SJSA1 (cell line): Measurements from ENCODE around the gene SLC1A2. TPM values are rescaled to one million over a fixed set of nuclear protein-coding genes. Genes with fewer than 3 reads are reported as not detected.
A peak's percentile ranks its signal among the peaks of the same experiment; 100 is the strongest.

Experiments
- DNase-seq, 2 experiments: peaks; one replicate each; pipeline ENCODE4 v3.0.0-alpha.2; 2015 to 2020; ENCODE audit warnings: low spot score in 2 of 2, low read depth in 1 of 2
- H3K27ac ChIP-seq: fragments of 250-450 bp; sonication (Bioruptor Pico); 2 replicates; pipeline ENCODE4 v1.5.1; 2020; ENCODE audit warnings: mild to moderate bottlenecking, moderate library complexity
- H3K27me3 ChIP-seq: fragments of 250-450 bp; sonication (Bioruptor Pico); replicated peaks from 2 replicates; pipeline ENCODE4 v1.5.1; 2020; ENCODE audit warnings: mild to moderate bottlenecking, moderate library complexity
- H3K36me3 ChIP-seq: fragments of 250-450 bp; sonication (Bioruptor Pico); 2 replicates; pipeline ENCODE4 v1.5.1; 2020; ENCODE audit warnings: mild to moderate bottlenecking
- H3K4me1 ChIP-seq: fragments of 250-450 bp; sonication (Bioruptor Pico); replicated peaks from 2 replicates; pipeline ENCODE4 v1.6.1; 2021; ENCODE audit warnings: mild to moderate bottlenecking
- H3K4me3 ChIP-seq: fragments of 250-450 bp; sonication (Bioruptor Pico); 2 replicates; pipeline ENCODE4 v1.5.1; 2020; ENCODE audit warnings: mild to moderate bottlenecking
- H3K9me3 ChIP-seq: fragments of 250-450 bp; sonication (Bioruptor Pico); replicated peaks from 2 replicates; pipeline ENCODE4 v1.5.1; 2020; ENCODE audit warnings: mild to moderate bottlenecking
- total RNA-seq: library from RNA; depleted of rRNA; stranded (reverse); fragments of >200 nt; shearing (Covaris generic); gene quantifications from 2 replicates; pipeline ENCODE4 v1.2.3, GENCODE V29; 2014

Gene SLC1A2
- total RNA-seq, 1 experiment from 2014 or later = not detected

DNA sequence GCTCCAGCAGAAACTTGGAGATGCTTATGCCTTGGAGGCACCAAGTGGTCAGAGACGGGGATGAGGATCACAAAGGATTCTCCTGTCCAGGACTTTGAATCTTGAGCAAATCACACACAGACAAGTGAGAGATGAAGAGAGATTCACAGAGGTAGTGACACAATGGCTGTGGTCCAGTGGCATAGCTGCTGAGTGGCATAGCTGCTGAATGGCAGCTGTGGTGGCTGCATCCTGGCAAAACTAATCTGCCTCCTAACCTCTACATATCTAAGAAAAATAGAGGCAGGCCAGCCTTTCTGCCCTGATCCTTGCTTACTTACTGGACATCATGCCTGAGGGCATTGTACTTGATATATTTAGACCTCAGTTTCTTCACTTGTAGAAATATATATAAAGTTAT is 177.8 kb downstream of the SLC1A2 start:
- peaks cover 25% of the 10 kb centered on the region for H3K4me1 ChIP-seq
- H3K27ac ChIP-seq = no peak overlapping the region
- no peaks in the 10 kb centered on the region for H3K27me3 ChIP-seq
- no peak for DNase-seq
- no peak overlapping the region for H3K4me3 ChIP-seq
- H3K36me3 ChIP-seq = no peaks in the 10 kb centered on the region
- H3K9me3 ChIP-seq = no peaks in the 10 kb centered on the region

DNA sequence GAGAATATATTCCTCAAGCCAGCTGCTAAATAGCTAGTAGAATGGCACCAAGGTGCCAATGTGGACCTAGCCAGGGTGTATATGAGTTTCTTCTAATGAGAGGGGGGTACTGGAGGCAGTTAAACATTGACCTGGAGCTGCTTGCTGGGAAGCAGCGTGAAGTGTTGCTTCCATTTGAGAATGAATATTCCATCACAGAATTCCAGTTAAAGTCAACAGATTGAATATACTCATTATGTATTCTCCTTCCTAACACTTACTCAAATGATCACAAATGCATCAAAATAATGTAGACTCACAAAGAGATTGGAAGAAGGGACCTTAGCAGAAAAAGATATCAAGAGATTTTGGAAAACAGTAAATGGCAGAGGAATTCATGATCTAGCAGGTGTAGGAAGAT is 178.3 kb downstream of the SLC1A2 start:
- H3K27ac ChIP-seq = no peak overlapping the region
- no peak overlapping the region for H3K4me3 ChIP-seq
- H3K4me1 ChIP-seq = peaks cover 30% of the 10 kb centered on the region
- no peaks in the 10 kb centered on the region for H3K27me3 ChIP-seq
- H3K36me3 ChIP-seq = no peaks in the 10 kb centered on the region
- no peak for DNase-seq
- no peaks in the 10 kb centered on the region for H3K9me3 ChIP-seq

GRCh38 chr11:35239471-35240075 is 179.8 kb downstream of the SLC1A2 start:
- Histone ChIP-seq H3K4me1 (peaks cover 35% of the 10 kb centered on the region), H3K36me3 (no peaks in the 10 kb centered on the region), H3K9me3 (no peaks in the 10 kb centered on the region), H3K27me3 (no peaks in the 10 kb centered on the region), H3K27ac (no peak overlapping the region), H3K4me3 (no peak overlapping the region)
- no peak for DNase-seq

DNA sequence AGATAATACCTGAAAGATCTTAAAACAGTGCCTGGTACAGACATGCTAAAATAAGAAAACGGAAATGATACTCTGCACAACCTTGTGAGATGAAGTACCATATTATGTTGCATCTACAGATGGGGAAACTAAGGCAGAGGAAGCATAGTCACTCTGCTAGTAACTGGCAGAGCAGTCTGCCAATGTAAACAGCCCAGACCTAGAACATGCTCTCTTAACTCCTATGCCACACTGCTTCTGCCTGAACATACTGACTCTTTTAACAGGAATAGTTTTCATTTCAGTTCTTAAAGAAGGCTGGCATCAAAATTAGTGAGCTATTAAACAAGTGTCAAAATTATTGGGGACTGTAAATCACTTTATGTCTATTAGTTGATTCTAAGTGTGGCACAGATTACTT is 180.5 kb downstream of the SLC1A2 start:
- Histone ChIP-seq H3K4me1 (peaks cover 35% of the 10 kb centered on the region), H3K27me3 (no peaks in the 10 kb centered on the region), H3K27ac (no peak overlapping the region), H3K4me3 (no peak overlapping the region), H3K9me3 (no peaks in the 10 kb centered on the region), H3K36me3 (no peaks in the 10 kb centered on the region)
- DNase-seq = no peak

DNA sequence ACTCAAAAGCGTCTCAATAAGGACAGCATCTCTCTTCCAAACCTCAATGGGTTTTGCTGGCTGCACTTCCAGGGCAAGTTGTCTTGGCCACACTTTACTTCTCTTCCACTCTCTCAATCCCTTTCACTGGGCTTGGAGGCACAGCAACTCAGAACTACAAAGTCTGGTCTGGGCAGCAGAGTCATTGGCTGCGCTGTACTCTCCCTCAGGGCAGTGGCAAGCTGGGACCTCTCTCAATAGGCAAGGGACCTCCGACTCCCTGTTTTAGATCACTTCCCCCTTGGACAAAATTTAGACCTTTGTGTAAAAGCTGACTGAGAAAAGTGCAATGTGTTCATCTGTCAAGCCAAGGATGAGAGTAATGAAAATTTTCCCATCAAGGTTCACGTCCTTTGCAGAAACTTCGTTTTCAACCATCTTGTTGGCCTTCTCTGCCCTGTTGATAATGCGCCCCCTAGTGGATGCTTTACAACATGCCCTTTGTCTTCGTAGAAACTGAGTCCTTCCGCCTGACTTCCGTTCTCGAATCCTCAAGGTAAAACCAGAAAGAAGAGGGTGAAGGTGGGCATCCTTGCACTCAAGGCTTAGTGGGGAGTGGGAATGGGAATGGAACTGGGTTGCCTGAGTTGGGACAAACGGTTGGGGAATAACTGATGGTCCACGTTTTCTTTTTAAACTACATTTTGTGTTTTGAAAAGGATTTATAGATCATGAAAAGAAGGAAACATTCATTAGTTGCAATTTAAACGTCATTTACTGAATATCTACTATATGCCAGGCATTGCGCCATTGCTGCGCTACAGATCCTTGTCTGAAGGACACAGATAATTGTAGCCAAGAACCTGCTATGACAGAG is 181.3 kb downstream of the SLC1A2 start:
- Histone ChIP-seq H3K4me1 (peaks cover 35% of the 10 kb centered on the region), H3K9me3 (no peaks in the 10 kb centered on the region), H3K27me3 (no peaks in the 10 kb centered on the region), H3K4me3 (no peak overlapping the region), H3K36me3 (no peaks in the 10 kb centered on the region), H3K27ac (no peak overlapping the region)
- peak in 1 of 2 experiments; percentile 30 for DNase-seq

GRCh38 chr11:35237351-35237750 is 182.0 kb downstream of the SLC1A2 start:
- Histone ChIP-seq H3K27ac (no peak overlapping the region), H3K27me3 (no peaks in the 10 kb centered on the region), H3K4me3 (no peak overlapping the region), H3K4me1 (peaks cover 35% of the 10 kb centered on the region), H3K36me3 (peaks cover 3% of the 10 kb centered on the region; the same call in 1 of the 2 replicates), H3K9me3 (no peaks in the 10 kb centered on the region)
- no peak for DNase-seq

DNA sequence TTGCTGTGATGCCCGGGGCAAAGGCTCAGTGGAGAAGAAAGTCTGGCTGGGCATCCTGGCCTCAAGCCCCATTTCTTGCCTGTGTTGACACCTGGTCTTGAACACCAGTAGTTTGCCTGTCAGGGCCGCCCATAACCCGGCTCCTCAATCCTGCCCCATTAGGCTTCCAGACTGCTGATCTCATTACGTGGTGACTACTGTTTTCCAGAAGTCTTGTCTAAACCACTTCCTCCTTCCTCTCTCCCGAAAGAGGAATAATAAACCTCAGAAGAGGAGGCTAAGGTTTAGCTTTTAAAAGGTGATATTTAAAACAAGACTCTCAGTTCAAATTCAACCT is 182.7 kb downstream of the SLC1A2 start:
- Histone ChIP-seq H3K27me3 (no peaks in the 10 kb centered on the region), H3K4me1 (peaks cover 37% of the 10 kb centered on the region), H3K4me3 (no peak overlapping the region), H3K27ac (no peak overlapping the region), H3K36me3 (peaks cover 9% of the 10 kb centered on the region), H3K9me3 (no peaks in the 10 kb centered on the region)
- no peak for DNase-seq

GRCh38 chr11:35235936-35236666 is 183.3 kb downstream of the SLC1A2 start:
- H3K4me1 ChIP-seq = peaks cover 37% of the 10 kb centered on the region
- DNase-seq = no peak
- H3K27ac ChIP-seq = no peak overlapping the region
- no peaks in the 10 kb centered on the region for H3K27me3 ChIP-seq
- H3K36me3 ChIP-seq = peaks cover 14% of the 10 kb centered on the region
- no peak overlapping the region for H3K4me3 ChIP-seq
- H3K9me3 ChIP-seq = no peaks in the 10 kb centered on the region

- Histone ChIP-seq H3K4me3 (no peak overlapping the region), H3K27me3 (no peaks in the 10 kb centered on the region), H3K27ac (no peak overlapping the region), H3K36me3 (peaks cover 20% of the 10 kb centered on the region), H3K9me3 (no peaks in the 10 kb centered on the region), H3K4me1 (peaks cover 37% of the 10 kb centered on the region)
- no peak for DNase-seq
Observed at GRCh38 chr11:35235498-35235897, 183.9 kb downstream of the SLC1A2 start.

DNA sequence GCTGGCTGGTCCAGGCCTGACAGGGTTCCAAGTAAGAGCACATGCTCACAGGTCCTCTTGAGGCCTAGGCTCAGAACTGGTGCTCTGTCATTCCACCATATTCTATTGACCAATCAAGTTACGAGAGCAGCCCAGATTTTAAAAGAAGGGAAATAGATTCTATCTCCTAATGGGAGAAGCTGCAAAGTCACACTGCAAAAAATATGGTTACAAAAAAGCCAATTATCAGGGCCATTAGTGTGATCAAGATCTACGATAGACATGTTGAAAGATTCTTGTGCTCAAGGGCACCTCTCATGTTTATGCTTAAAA is 184.2 kb downstream of the SLC1A2 start:
- Histone ChIP-seq H3K36me3 (peaks cover 24% of the 10 kb centered on the region), H3K4me1 (peaks cover 37% of the 10 kb centered on the region), H3K27ac (no peak overlapping the region), H3K9me3 (no peaks in the 10 kb centered on the region), H3K27me3 (no peaks in the 10 kb centered on the region), H3K4me3 (no peak overlapping the region)
- no peak for DNase-seq

GRCh38 chr11:35234460-35235156 is 184.8 kb downstream of the SLC1A2 start:
- H3K36me3 ChIP-seq = peaks cover 29% of the 10 kb centered on the region
- H3K27me3 ChIP-seq = no peaks in the 10 kb centered on the region
- H3K4me1 ChIP-seq = peaks cover 37% of the 10 kb centered on the region
- no peak overlapping the region for H3K4me3 ChIP-seq
- DNase-seq = no peak
- H3K9me3 ChIP-seq = no peaks in the 10 kb centered on the region
- H3K27ac ChIP-seq = no peak overlapping the region

DNA sequence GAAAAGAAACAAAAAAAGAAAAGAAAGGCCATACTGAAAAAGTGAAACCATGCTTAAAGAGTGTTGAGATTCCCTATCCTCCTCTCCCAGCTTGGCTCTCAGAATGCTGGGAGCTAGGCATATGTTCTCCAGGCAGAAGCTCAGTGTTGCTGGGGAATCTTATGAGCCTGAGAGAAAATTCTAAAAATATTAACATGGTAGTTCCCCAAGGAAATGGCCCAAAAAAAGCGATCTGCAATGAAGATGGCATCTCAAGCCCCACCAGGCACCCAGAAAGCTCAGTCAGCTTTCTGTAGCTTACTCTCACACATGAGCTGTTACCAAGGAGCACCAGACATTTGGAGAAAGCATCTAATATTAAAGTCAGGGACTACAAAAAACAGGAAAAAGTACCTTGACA is 185.8 kb downstream of the SLC1A2 start:
- no peaks in the 10 kb centered on the region for H3K27me3 ChIP-seq
- peaks cover 37% of the 10 kb centered on the region for H3K4me1 ChIP-seq
- DNase-seq = no peak
- peak overlapping the region; percentile 41 for H3K27ac ChIP-seq
- H3K9me3 ChIP-seq = no peaks in the 10 kb centered on the region
- no peak overlapping the region for H3K4me3 ChIP-seq
- peaks cover 40% of the 10 kb centered on the region for H3K36me3 ChIP-seq

- peak; percentile 52 to 56 for DNase-seq
- no peak overlapping the region for H3K4me3 ChIP-seq
- peak overlapping the region; percentile 41 for H3K27ac ChIP-seq
- peaks cover 37% of the 10 kb centered on the region for H3K4me1 ChIP-seq
- peaks cover 46% of the 10 kb centered on the region for H3K36me3 ChIP-seq
- no peaks in the 10 kb centered on the region for H3K9me3 ChIP-seq
- H3K27me3 ChIP-seq = no peaks in the 10 kb centered on the region
Observed at GRCh38 chr11:35232891-35233330, 186.4 kb downstream of the SLC1A2 start.
